GM12891 (cell line): ENCODE measurements around the gene SDR39U1.

Experiments
- PAX5 ChIP-seq: IDR thresholded peaks from 2 replicates; pipeline ENCODE4 v1.6.1; 2011; ENCODE audit warnings: low read length, moderate library complexity, mild to moderate bottlenecking; ENCODE audit not compliant: insufficient read depth, severe bottlenecking
- POLR2A ChIP-seq: IDR thresholded peaks from 2 replicates; pipeline ENCODE4 v1.6.1; 2011; ENCODE audit warnings: low read depth, low read length, control low read depth
- POLR2AphosphoS5 ChIP-seq: IDR thresholded peaks from 2 replicates; pipeline ENCODE4 v1.6.1; 2011; ENCODE audit warnings: low read depth, low read length, control low read depth

- no peak for TF ChIP-seq PAX5
- no peak for TF ChIP-seq POLR2AphosphoS5
- no peak for TF ChIP-seq POLR2A
These were observed 12.4 kb downstream of the SDR39U1 start for GRCh38 chr14:24430143-24430681.
